GF-D8 (cell line): ENCODE results near the gene ATXN10.
A peak's percentile ranks its signal among the peaks of the same experiment; 100 is the strongest.
"Not testable (repeated sequence)": the region's sequence is repeated elsewhere in the genome, so short reads cannot be mapped to it uniquely, and the experiment has no call there.

Experiments used
- DNase-seq: peaks from one replicate; lab custom pipeline; 2025; lab: John Stamatoyannopoulos, UW

The ATXN10 gene

DNA sequence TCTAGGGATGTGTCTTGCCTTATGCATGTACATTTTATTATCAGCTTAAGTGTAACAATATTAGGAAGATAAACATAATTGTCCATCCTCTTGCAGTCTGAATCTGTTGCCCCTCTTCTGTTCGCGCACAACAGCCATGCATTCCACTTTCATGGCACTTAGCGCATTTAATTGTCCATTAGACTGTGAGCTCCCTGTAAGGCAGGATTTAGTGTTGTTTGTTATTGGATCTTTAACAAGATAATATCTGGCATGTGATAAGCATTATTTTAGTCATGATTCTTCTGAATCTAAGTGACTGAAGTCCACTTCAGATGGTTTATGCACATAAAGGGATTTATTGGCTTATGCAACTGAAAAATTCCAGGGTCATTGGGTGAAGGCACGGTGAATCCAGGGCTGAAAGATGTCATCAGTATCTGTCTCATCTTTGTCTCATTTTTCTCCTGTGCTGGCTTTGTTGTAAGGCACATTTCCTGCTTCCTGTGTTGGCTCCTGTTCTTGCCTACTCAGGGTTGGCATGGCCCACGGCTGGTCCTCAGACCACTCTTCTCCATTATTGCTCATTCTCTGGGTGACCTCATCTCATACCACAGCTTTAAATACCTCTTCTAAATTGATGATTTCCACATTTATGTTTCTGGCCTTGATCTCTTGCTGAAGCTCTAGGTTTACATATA, 37.6 kb downstream of the ATXN10 start:
- no peak for DNase-seq

DNA sequence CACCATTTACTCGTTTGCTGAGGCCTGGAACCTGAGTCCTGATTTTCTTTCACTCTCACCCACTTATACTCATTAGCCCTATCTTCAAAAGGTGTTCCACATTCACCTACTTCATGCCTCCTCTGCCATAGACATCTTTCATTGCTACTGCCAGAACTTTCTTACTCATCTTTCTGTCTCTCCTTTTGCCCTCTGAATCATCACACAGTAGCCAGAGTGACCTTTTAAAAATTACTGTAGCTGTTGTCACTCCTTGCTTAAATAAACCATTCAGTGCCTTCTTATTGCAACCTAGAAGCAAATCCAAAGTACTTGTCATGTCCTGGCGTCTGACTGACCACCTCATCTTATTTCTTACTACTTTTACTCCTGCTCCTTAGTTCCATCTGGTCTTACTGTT, 38.2 kb downstream of the ATXN10 start:
- no peak for DNase-seq

- DNase-seq = no peak
Observed at GRCh38 chr22:45710469-45710868, 38.8 kb downstream of the ATXN10 start.

- DNase-seq = not testable (repeated sequence)
Observed at GRCh38 chr22:45714390-45714789, 42.8 kb downstream of the ATXN10 start.

DNA sequence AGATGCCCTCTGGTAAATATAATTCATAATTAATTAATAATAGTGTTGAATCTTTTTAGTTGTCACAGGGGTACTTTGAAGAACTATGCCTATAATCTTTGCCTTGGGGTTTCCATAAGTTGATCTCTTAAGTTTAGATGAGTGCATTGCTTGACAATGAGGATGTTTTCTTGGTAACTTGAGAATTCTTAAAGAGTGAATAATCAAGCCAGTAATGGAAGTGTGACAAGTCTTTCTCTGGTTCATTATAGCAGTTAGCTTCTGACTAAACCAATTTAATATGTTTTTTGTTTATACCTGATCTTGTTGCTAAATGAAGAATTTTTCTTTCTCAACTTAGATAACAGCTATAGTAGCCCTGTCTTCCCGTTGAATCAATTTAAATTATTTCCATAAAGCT, 46.2 kb downstream of the ATXN10 start:
- DNase-seq = no peak

GRCh38 chr22:45718391-45718790, 46.8 kb downstream of the ATXN10 start:
- no peak for DNase-seq

DNA sequence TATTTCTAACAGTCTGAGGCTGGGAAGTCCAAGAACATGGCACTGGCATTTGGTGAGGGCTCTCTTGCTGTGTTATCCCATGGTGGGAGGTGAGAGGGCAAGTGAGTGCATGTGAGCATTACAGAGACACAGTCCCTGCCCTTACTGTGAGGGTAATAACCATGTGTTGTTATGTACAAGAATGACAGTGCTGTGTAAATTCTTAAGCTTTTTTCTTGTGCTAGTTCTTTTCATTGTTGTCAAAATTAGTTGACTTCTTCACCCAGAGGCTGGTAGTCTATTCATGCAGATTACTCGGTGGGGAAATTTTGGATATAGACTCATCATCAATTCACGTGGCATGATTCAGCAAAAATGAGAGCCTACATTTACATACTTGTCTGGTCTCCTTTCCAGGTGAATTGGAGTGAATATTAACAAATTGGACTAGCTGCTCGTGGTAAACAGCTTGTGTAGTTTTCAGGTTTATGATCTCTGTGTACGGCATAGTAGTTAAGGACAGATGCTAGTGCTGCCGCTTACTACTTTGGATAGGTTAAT, 49.3 kb downstream of the ATXN10 start:
- DNase-seq = no peak

DNA sequence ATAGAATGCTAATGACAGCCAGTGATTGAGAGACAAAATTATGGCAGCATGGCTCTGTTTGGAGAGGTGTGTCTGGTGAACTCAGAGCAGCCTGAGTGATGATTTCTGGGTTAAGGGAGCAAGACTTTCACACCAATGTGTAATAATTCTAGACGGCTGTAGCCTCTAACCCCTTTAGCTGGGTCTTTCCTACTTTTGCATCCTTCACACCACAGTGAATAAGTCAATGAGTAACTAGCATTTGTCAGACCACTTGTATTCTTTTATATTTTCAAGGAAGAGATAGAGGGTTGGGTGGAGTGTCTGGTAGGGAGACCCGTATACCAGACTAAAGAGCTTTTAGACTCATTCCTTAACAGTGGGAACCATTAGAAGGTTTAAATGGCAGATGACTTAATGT, 50.4 kb downstream of the ATXN10 start:
- no peak for DNase-seq

GRCh38 chr22:45726081-45726480, 54.4 kb downstream of the ATXN10 start:
- no peak for DNase-seq

DNA sequence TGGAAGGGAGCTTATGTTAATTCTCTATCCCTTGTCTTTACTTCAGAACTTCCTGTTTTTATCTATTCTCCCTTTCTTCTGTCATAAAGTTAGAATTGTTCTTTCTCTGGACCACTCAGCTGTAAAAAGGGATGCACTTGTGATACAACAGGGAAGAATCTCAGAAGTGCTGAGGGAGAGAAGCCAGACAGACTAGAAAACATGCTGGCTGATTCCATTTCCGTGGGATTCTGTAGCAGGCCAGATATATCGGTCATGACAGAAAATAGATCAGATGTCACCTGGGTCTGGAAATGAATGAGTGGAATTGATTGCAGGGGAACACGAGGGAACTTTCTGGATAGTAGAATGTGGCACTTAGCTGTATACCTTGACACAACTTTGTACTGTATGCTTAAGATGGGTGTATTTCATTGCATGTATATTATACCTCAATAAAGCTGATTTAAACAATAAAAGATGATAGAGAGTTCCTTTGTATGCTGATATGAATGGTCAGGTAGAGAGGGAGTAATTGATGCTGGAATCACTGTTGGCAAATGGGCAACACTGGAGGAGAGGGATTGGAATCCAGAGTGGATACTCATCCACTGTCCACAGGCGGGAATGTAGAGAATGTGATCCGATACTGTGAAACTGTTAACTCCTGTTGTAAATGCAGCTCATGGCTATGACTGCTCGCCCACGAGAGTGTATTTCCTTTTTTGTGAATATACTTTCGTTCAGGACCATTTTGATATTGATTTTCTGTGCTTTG, 59.6 kb downstream of the ATXN10 start:
- no peak for DNase-seq

- DNase-seq = no peak
Observed at GRCh38 chr22:45731798-45732495, 60.3 kb downstream of the ATXN10 start.

GRCh38 chr22:45735273-45735672, 63.6 kb downstream of the ATXN10 start:
- no peak for DNase-seq

GRCh38 chr22:45738206-45738605, 66.6 kb downstream of the ATXN10 start:
- DNase-seq = no peak

DNA sequence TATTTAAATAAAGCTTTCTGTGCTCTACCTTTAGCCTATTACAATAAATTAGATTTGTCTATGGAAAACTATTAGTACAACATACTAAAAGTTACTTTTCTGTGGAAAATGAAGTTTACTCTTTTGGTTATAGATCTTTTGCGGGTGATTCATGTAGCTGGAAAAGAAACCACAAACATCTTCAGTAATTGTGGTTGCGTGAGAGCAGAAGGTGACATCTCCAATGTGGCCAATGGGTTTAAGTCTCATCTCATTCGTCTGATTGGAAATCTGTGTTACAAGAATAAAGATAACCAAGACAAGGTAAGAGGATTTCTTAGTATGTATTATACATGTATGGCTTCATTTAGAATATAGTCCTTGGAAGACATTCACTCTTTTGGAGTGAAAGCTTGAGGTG, 68.6 kb downstream of the ATXN10 start:
- DNase-seq = no peak

- DNase-seq = peak; percentile 56
Observed at GRCh38 chr22:45742866-45743450, 71.3 kb downstream of the ATXN10 start.

DNA sequence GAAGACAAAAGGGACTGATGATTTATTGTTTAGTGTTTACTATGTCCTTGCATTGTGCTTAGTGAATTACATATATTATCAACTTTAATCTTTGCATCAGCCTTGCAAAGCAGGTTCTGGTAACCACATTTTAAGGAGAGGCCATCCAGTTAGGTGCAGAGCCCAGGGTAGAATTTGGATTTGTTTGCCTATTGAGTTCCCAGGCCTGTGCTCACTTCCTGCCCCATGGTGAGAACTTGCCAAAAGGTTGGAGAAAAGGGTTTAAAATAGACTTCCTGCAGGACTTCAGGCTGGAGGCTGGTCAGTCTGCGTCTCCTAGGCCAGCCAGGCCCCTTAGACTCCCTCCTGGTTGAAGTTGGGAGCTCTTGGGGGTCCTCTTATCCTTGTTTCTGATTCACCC, 72.1 kb downstream of the ATXN10 start:
- DNase-seq = no peak

DNA sequence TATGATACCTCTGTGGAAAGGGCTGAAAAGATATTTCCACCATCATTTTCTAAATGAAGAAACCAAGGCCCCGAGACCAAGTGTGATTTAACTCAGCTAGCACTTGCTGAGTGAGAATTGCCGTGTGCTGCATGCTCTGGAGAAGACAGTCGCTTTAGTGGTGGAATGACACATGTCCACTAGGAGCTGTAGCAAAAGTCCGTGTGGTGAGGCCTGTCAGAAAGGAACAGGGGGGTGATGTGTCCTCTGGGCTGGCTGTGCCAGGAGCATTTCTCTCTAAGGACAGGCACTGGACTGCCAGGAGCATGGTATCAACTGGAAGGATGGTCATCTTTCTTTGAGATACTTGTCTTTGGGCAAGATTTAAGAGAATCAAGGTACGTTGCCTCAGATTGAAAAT, 72.8 kb downstream of the ATXN10 start:
- DNase-seq = no peak

DNA sequence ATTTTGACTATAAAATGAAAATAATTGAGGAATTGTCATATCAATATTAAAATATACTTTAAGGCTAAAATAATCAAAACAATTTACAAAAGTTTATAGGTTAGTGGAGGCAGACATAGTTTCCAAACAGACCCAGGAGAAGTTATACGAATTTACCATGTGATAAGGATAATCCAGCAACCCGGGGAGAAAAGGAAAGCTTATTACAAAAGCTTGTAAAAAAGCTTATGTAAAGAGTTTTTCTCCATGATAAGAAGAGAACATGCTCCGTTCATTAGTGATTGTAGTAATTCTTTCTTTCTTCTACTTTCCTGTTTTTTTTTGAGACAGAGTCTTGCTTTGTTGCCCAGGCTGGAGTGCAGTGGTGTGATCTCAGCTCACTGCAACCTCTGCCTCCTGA, 79.0 kb downstream of the ATXN10 start:
- no peak for DNase-seq

- DNase-seq = no peak
Observed at GRCh38 chr22:45752036-45752435, 80.4 kb downstream of the ATXN10 start.

- no peak for DNase-seq
Observed at GRCh38 chr22:45754822-45755221, 83.2 kb downstream of the ATXN10 start.

DNA sequence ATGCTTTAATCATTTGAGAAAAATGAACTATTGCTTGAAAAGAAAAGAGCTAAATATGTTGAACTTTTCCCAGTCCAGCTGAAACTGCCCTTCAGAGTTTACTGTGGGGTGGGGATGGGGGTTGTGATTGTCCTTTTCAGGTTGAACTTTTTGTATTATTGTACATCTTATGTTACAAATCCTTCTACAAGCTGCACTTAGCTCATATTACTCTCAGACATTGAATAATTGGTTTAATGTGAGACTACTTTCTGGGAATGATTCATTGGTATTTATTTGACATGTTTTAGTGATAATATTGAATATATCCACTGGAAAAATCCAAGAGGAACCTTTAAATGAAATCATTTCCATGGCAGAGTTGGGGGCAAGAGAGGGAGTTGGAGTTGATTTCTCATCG, 84.9 kb downstream of the ATXN10 start:
- no peak for DNase-seq

- no peak for DNase-seq
Observed at GRCh38 chr22:45757068-45757467, 85.4 kb downstream of the ATXN10 start.

DNA sequence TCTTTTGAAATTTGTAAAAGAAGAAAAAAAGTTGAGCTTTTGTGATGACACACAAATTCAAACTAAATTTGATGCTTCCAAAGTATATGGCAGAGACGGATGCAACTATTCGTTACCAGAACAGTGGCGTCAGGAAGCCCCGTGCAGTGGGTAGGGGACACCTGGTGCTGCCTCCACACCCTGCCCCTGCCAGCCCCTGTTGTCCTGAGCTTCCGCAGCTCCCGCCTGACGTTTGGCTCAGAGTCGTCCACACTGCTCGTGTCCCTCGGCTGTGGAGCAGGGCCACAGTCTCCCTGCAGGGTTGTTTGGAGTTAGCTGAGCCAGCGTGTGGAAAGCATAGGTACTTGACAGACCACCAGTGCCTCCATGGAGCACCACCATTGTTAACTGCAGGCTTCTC, 86.3 kb downstream of the ATXN10 start:
- DNase-seq = no peak
